Measurements from ENCODE around the gene ZNF774. TPM values are rescaled to one million over a fixed set of nuclear protein-coding genes. Genes with fewer than 3 reads are reported as not detected.
"Not testable (repeated sequence)": the region's sequence is repeated elsewhere in the genome, so short reads cannot be mapped to it uniquely, and the experiment has no call there.

Gene ZNF774
- polyA plus RNA-seq = 1 to 10 TPM in 1 of 2 donors, under 1 TPM in 1; 0.80 to 1.5 TPM

GRCh38 chr15:90352107-90352893 is at the start of gene ZNF774:
Gene ZNF774, plus strand, starts transcription at chr15:90352284. Its CDS starts 2,377 bp downstream, at chr15:90354661.
- Histone ChIP-seq H3K4me1 (ENCODE audit: control insufficient read depth in 2 of 2, insufficient read depth in 2 of 2, low read length in 1 of 2) (peaks cover 0 to 6% of the 10 kb centered on the region in 2 donors), H3K36me3 (ENCODE audit: control insufficient read depth in 2 of 2, insufficient read depth in 2 of 2, low read length in 1 of 2) (no peaks in the 10 kb centered on the region), H3K27me3 (ENCODE audit: control insufficient read depth in 1 of 2, insufficient read depth in 2 of 2, low read length in 2 of 2) (no peaks in the 10 kb centered on the region), H3K27ac (ENCODE audit: low read depth in 2 of 2, low read length in 1 of 2) (peak within 1 kb of the TSS; percentile 25 to 79), H3K4me3 (ENCODE audit: low read depth in 1 of 2, low read length in 2 of 2) (peak within 1 kb of the TSS; percentile 75 to 78), H3K9me3 (ENCODE audit: control insufficient read depth in 2 of 2, insufficient read depth in 1 of 2, low read depth in 1 of 2, low read length in 1 of 2) (no peaks in the 10 kb centered on the region)
- 1% methylated on average over 53 of the region's 53 CpGs for WGBS, 2 donors

- not testable (repeated sequence) for H3K9me3 ChIP-seq (ENCODE audit: control insufficient read depth in 2 of 2, insufficient read depth in 1 of 2, low read depth in 1 of 2, low read length in 1 of 2); H3K27me3 ChIP-seq (ENCODE audit: control insufficient read depth in 1 of 2, insufficient read depth in 2 of 2, low read length in 2 of 2); H3K27ac ChIP-seq (ENCODE audit: low read depth in 2 of 2, low read length in 1 of 2); H3K36me3 ChIP-seq (ENCODE audit: control insufficient read depth in 2 of 2, insufficient read depth in 2 of 2, low read length in 1 of 2); H3K4me1 ChIP-seq (ENCODE audit: control insufficient read depth in 2 of 2, insufficient read depth in 2 of 2, low read length in 1 of 2); H3K4me3 ChIP-seq (ENCODE audit: low read depth in 1 of 2, low read length in 2 of 2)
- 94 to 95% methylated on average over 14 of the region's 14 CpGs for WGBS, 2 donors
Measured at GRCh38 chr15:90305355-90305754, 46.7 kb upstream of the ZNF774 start.

- no peak overlapping the region for H3K27ac ChIP-seq (ENCODE audit: low read depth in 2 of 2, low read length in 1 of 2)
- H3K9me3 ChIP-seq (ENCODE audit: control insufficient read depth in 2 of 2, insufficient read depth in 1 of 2, low read depth in 1 of 2, low read length in 1 of 2) = no peaks in the 10 kb centered on the region
- H3K27me3 ChIP-seq (ENCODE audit: control insufficient read depth in 1 of 2, insufficient read depth in 2 of 2, low read length in 2 of 2) = no peaks in the 10 kb centered on the region
- 75 to 82% methylated on average over 3 of the region's 3 CpGs for WGBS, 2 donors
- H3K4me3 ChIP-seq (ENCODE audit: low read depth in 1 of 2, low read length in 2 of 2) = no peak overlapping the region
- no peaks in the 10 kb centered on the region for H3K36me3 ChIP-seq (ENCODE audit: control insufficient read depth in 2 of 2, insufficient read depth in 2 of 2, low read length in 1 of 2)
- H3K4me1 ChIP-seq (ENCODE audit: control insufficient read depth in 2 of 2, insufficient read depth in 2 of 2, low read length in 1 of 2) = peaks cover 2 to 6% of the 10 kb centered on the region in 2 donors
Measured at GRCh38 chr15:90305932-90306331, 46.2 kb upstream of the ZNF774 start.

GRCh38 chr15:90306560-90306959 is 45.5 kb upstream of the ZNF774 start:
- Histone ChIP-seq H3K4me1 (ENCODE audit: control insufficient read depth in 2 of 2, insufficient read depth in 2 of 2, low read length in 1 of 2) (no peaks in the 10 kb centered on the region), H3K27ac (ENCODE audit: low read depth in 2 of 2, low read length in 1 of 2) (no peak overlapping the region), H3K9me3 (ENCODE audit: control insufficient read depth in 2 of 2, insufficient read depth in 1 of 2, low read depth in 1 of 2, low read length in 1 of 2) (no peaks in the 10 kb centered on the region), H3K27me3 (ENCODE audit: control insufficient read depth in 1 of 2, insufficient read depth in 2 of 2, low read length in 2 of 2) (no peaks in the 10 kb centered on the region), H3K4me3 (ENCODE audit: low read depth in 1 of 2, low read length in 2 of 2) (no peak overlapping the region), H3K36me3 (ENCODE audit: control insufficient read depth in 2 of 2, insufficient read depth in 2 of 2, low read length in 1 of 2) (no peaks in the 10 kb centered on the region)
- WGBS, 2 donors = 52 to 59% methylated on average over 6 of the region's 6 CpGs

- H3K27ac ChIP-seq (ENCODE audit: low read depth in 2 of 2, low read length in 1 of 2) = no peak overlapping the region
- 80 to 86% methylated on average over 2 of the region's 2 CpGs for WGBS, 2 donors
- H3K4me1 ChIP-seq (ENCODE audit: control insufficient read depth in 2 of 2, insufficient read depth in 2 of 2, low read length in 1 of 2) = no peaks in the 10 kb centered on the region
- no peak overlapping the region for H3K4me3 ChIP-seq (ENCODE audit: low read depth in 1 of 2, low read length in 2 of 2)
- no peaks in the 10 kb centered on the region for H3K9me3 ChIP-seq (ENCODE audit: control insufficient read depth in 2 of 2, insufficient read depth in 1 of 2, low read depth in 1 of 2, low read length in 1 of 2)
- H3K36me3 ChIP-seq (ENCODE audit: control insufficient read depth in 2 of 2, insufficient read depth in 2 of 2, low read length in 1 of 2) = no peaks in the 10 kb centered on the region
- H3K27me3 ChIP-seq (ENCODE audit: control insufficient read depth in 1 of 2, insufficient read depth in 2 of 2, low read length in 2 of 2) = no peaks in the 10 kb centered on the region
Measured at GRCh38 chr15:90307661-90308060, 44.4 kb upstream of the ZNF774 start.

GRCh38 chr15:90309020-90309419 is 43.1 kb upstream of the ZNF774 start:
- H3K27ac ChIP-seq (ENCODE audit: low read depth in 2 of 2, low read length in 1 of 2) = no peak overlapping the region
- H3K4me1 ChIP-seq (ENCODE audit: control insufficient read depth in 2 of 2, insufficient read depth in 2 of 2, low read length in 1 of 2) = no peaks in the 10 kb centered on the region
- no peaks in the 10 kb centered on the region for H3K9me3 ChIP-seq (ENCODE audit: control insufficient read depth in 2 of 2, insufficient read depth in 1 of 2, low read depth in 1 of 2, low read length in 1 of 2)
- WGBS, 2 donors = 94 to 97% methylated on average over 4 of the region's 4 CpGs
- no peaks in the 10 kb centered on the region for H3K27me3 ChIP-seq (ENCODE audit: control insufficient read depth in 1 of 2, insufficient read depth in 2 of 2, low read length in 2 of 2)
- no peak overlapping the region for H3K4me3 ChIP-seq (ENCODE audit: low read depth in 1 of 2, low read length in 2 of 2)
- H3K36me3 ChIP-seq (ENCODE audit: control insufficient read depth in 2 of 2, insufficient read depth in 2 of 2, low read length in 1 of 2) = no peaks in the 10 kb centered on the region

- Histone ChIP-seq H3K4me1 (ENCODE audit: control insufficient read depth in 2 of 2, insufficient read depth in 2 of 2, low read length in 1 of 2) (no peaks in the 10 kb centered on the region), H3K36me3 (ENCODE audit: control insufficient read depth in 2 of 2, insufficient read depth in 2 of 2, low read length in 1 of 2) (no peaks in the 10 kb centered on the region), H3K4me3 (ENCODE audit: low read depth in 1 of 2, low read length in 2 of 2) (no peak overlapping the region), H3K27me3 (ENCODE audit: control insufficient read depth in 1 of 2, insufficient read depth in 2 of 2, low read length in 2 of 2) (no peaks in the 10 kb centered on the region), H3K9me3 (ENCODE audit: control insufficient read depth in 2 of 2, insufficient read depth in 1 of 2, low read depth in 1 of 2, low read length in 1 of 2) (no peaks in the 10 kb centered on the region), H3K27ac (ENCODE audit: low read depth in 2 of 2, low read length in 1 of 2) (peak overlapping the region; percentile 94)
- 31 to 37% methylated on average over 3 to 5 of the region's 5 CpGs for WGBS, 2 donors
Measured at GRCh38 chr15:90315278-90315982, 36.7 kb upstream of the ZNF774 start.

GRCh38 chr15:90316139-90316538 is 35.9 kb upstream of the ZNF774 start:
- H3K9me3 ChIP-seq (ENCODE audit: control insufficient read depth in 2 of 2, insufficient read depth in 1 of 2, low read depth in 1 of 2, low read length in 1 of 2) = no peaks in the 10 kb centered on the region
- H3K27me3 ChIP-seq (ENCODE audit: control insufficient read depth in 1 of 2, insufficient read depth in 2 of 2, low read length in 2 of 2) = no peaks in the 10 kb centered on the region
- peak overlapping the region; percentile 42 to 94 for H3K27ac ChIP-seq (ENCODE audit: low read depth in 2 of 2, low read length in 1 of 2)
- no peaks in the 10 kb centered on the region for H3K4me1 ChIP-seq (ENCODE audit: control insufficient read depth in 2 of 2, insufficient read depth in 2 of 2, low read length in 1 of 2)
- WGBS, 2 donors = 33 to 39% methylated on average over 4 of the region's 4 CpGs
- H3K4me3 ChIP-seq (ENCODE audit: low read depth in 1 of 2, low read length in 2 of 2) = no peak overlapping the region
- no peaks in the 10 kb centered on the region for H3K36me3 ChIP-seq (ENCODE audit: control insufficient read depth in 2 of 2, insufficient read depth in 2 of 2, low read length in 1 of 2)

- Histone ChIP-seq H3K27ac (ENCODE audit: low read depth in 2 of 2, low read length in 1 of 2) (no peak overlapping the region), H3K36me3 (ENCODE audit: control insufficient read depth in 2 of 2, insufficient read depth in 2 of 2, low read length in 1 of 2) (no peaks in the 10 kb centered on the region), H3K4me3 (ENCODE audit: low read depth in 1 of 2, low read length in 2 of 2) (no peak overlapping the region), H3K9me3 (ENCODE audit: control insufficient read depth in 2 of 2, insufficient read depth in 1 of 2, low read depth in 1 of 2, low read length in 1 of 2) (no peaks in the 10 kb centered on the region), H3K4me1 (ENCODE audit: control insufficient read depth in 2 of 2, insufficient read depth in 2 of 2, low read length in 1 of 2) (no peaks in the 10 kb centered on the region), H3K27me3 (ENCODE audit: control insufficient read depth in 1 of 2, insufficient read depth in 2 of 2, low read length in 2 of 2) (no peaks in the 10 kb centered on the region)
- WGBS, 2 donors = 73 to 80% methylated on average over 4 of the region's 4 CpGs
Measured at GRCh38 chr15:90318591-90318990, 33.5 kb upstream of the ZNF774 start.
